Activated naive CD8-positive, alpha-beta T cell treated with anti-CD3 and anti-CD28 coated beads, Interleukin-2, amount 50 U/mL, for 24 hours (primary cell): ENCODE measurements around the gene PTPN14.
A peak's percentile ranks its signal among the peaks of the same experiment; 100 is the strongest.

Experiments
- ATAC-seq: fragments of 150-1000 bp; cut with Tn5 transposase; one replicate; pipeline ENCODE4 v1.10.0; 2021
- DNase-seq: peaks from one replicate; pipeline ENCODE4 v3.0.0; 2021
- H3K27ac Mint-ChIP-seq: one replicate; pipeline ENCODE4 v1.8.0; 2021; ENCODE audit warnings: mild to moderate bottlenecking, mixed read lengths
- H3K27me3 Mint-ChIP-seq: one replicate; pipeline ENCODE4 v1.8.0; 2021; ENCODE audit warnings: mixed read lengths
- H3K36me3 Mint-ChIP-seq: one replicate; pipeline ENCODE4 v1.8.0; 2021; ENCODE audit warnings: low read depth, mixed read lengths
- H3K4me1 Mint-ChIP-seq: one replicate; pipeline ENCODE4 v1.8.0; 2021; ENCODE audit warnings: mixed read lengths
- H3K4me3 Mint-ChIP-seq: one replicate; pipeline ENCODE4 v1.8.0; 2021; ENCODE audit warnings: mild to moderate bottlenecking, moderate library complexity, mixed read lengths
- H3K9me3 Mint-ChIP-seq: one replicate; pipeline ENCODE4 v1.8.0; 2021; ENCODE audit warnings: mixed read lengths

The PTPN14 gene

GRCh38 chr1:214321705-214322453 lies 229.5 kb downstream of the PTPN14 start:
- no peaks in the 10 kb centered on the region for H3K27me3 Mint-ChIP-seq
- H3K27ac Mint-ChIP-seq: no peak overlapping the region
- H3K36me3 Mint-ChIP-seq: peaks cover 13% of the 10 kb centered on the region
- DNase-seq (no peak), ATAC-seq (no peak)
- no peak overlapping the region for H3K4me3 Mint-ChIP-seq
- no peaks in the 10 kb centered on the region for H3K4me1 Mint-ChIP-seq
- no peaks in the 10 kb centered on the region for H3K9me3 Mint-ChIP-seq

DNA sequence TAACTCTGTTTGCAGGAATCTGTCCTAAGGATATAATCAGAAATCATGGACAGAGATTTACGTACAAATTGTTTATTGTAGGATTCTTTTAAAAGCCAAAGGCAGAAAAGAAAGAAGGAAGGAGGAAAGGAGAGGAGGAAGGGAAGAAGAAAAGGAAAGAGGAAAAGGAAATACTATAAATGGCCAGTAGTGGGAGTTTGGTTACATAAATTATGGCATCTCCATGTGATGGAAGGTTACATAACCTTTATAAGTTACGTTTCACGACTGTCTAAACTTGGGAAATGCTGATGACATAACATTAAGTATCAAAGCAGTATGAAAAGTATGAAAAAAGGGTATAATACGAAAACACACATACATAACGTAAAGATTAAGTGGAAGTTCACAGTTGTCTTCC lies 231.5 kb downstream of the PTPN14 start:
- Mint-ChIP-seq H3K9me3 (no peaks in the 10 kb centered on the region), H3K4me3 (no peak overlapping the region), H3K36me3 (peaks cover 17% of the 10 kb centered on the region), H3K4me1 (no peaks in the 10 kb centered on the region), H3K27me3 (no peaks in the 10 kb centered on the region), H3K27ac (no peak overlapping the region)
- ATAC-seq (no peak), DNase-seq (no peak)

DNA sequence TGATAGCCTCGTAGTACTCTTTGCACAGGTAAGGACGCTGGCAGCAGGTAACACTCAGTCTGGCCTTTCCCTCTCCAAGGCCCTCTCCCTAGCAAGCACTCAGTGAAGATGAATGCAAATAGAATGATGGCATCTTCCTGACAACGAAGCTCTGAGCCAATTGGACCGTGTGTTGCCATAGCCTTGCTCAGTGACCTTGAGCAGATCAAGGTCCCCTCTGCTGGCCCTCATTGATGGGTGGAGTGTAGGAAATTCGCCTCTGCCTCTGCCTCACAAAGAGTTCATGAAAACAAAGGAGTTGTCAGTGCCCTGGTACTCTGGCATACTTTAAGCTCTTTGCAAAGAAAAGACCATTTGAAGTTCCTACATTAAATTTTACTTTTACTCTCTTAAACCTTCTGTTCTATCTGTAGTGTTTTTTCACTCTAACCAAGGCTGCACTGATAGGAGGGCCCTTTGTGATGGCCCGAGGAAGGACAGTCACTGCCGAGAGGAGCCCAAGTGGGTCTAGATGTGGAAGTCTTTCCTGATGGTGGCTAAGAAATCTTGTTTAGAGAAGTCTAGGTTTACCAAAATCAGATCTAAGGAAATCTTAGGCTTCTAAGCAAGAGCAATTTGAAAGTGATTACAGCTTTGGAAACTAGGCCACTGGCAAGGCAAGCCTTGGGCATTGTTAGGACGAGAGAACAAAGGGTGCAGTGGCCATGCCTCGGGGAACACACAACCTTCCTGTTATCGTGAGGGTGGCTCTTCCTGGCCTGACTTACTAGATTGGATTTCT lies 232.3 kb downstream of the PTPN14 start:
- Mint-ChIP-seq H3K27ac (no peak overlapping the region), H3K27me3 (no peaks in the 10 kb centered on the region), H3K36me3 (peaks cover 17% of the 10 kb centered on the region), H3K9me3 (no peaks in the 10 kb centered on the region), H3K4me1 (no peaks in the 10 kb centered on the region), H3K4me3 (no peak overlapping the region)
- ATAC-seq (no peak), DNase-seq (no peak)

DNA sequence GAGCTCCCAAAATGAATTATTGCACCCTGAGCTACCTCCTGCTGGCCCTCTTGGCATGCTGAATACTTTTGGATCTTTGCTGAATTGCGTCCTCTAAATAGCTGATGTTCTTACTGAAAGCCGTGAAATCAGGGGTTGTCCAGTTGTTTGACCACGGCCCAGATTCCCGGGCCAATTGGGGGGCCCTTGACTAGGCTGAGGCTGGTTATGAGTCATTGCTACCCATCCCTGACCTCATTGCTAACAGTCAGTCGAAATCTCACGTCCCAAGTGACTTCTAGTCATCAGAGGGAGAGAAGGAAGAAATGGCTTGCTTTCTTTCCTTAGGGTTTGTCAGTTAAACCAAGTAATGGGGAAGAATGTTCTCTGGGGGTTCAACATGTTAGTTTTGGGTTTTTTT lies 233.0 kb downstream of the PTPN14 start:
- Mint-ChIP-seq H3K36me3 (peaks cover 17% of the 10 kb centered on the region), H3K9me3 (no peaks in the 10 kb centered on the region), H3K27ac (no peak overlapping the region), H3K27me3 (no peaks in the 10 kb centered on the region), H3K4me3 (no peak overlapping the region), H3K4me1 (no peaks in the 10 kb centered on the region)
- DNase-seq (no peak), ATAC-seq (no peak)

DNA sequence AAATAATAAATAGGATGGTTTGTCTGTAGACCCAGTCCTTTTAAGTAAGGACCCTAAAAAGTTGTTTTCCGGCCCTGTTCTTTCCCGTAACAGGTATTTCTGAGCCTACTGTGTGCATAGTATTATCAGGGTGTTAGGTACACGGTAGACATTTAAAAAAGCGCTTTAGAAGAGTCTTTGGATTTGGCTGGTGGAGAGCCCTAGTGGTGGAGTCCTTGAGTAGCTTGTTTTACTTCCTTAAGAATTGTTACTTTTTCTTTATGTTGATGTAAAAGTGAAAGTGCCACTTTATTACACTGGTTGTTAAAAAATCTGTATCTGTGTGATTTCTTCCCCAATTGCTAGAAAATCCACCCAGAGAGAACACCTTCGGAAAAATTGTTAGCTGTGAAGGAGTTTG lies 233.7 kb downstream of the PTPN14 start:
- H3K27me3 Mint-ChIP-seq: no peaks in the 10 kb centered on the region
- H3K4me1 Mint-ChIP-seq: no peaks in the 10 kb centered on the region
- DNase-seq: no peak
- H3K9me3 Mint-ChIP-seq: no peaks in the 10 kb centered on the region
- H3K27ac Mint-ChIP-seq: no peak overlapping the region
- no peak for ATAC-seq
- peaks cover 17% of the 10 kb centered on the region for H3K36me3 Mint-ChIP-seq
- no peak overlapping the region for H3K4me3 Mint-ChIP-seq

GRCh38 chr1:214317300-214317699 lies 234.1 kb downstream of the PTPN14 start:
- Mint-ChIP-seq H3K4me1 (no peaks in the 10 kb centered on the region), H3K27me3 (no peaks in the 10 kb centered on the region), H3K36me3 (peaks cover 17% of the 10 kb centered on the region), H3K4me3 (no peak overlapping the region), H3K27ac (no peak overlapping the region), H3K9me3 (no peaks in the 10 kb centered on the region)
- DNase-seq: no peak
- no peak for ATAC-seq

GRCh38 chr1:214316593-214316992 lies 234.8 kb downstream of the PTPN14 start:
- Mint-ChIP-seq H3K4me1 (no peaks in the 10 kb centered on the region), H3K36me3 (peaks cover 17% of the 10 kb centered on the region)
- no peak for ATAC-seq

GRCh38 chr1:214314178-214314843 lies 237.1 kb downstream of the PTPN14 start:
- Mint-ChIP-seq H3K4me1 (peaks cover 17% of the 10 kb centered on the region), H3K36me3 (peaks cover 10% of the 10 kb centered on the region), H3K27me3 (no peaks in the 10 kb centered on the region), H3K4me3 (no peak overlapping the region), H3K9me3 (no peaks in the 10 kb centered on the region), H3K27ac (no peak overlapping the region)
- ATAC-seq (no peak), DNase-seq (no peak)

More at GRCh38 chr1:214316593-214316992, 234.8 kb downstream of the PTPN14 start:
- no peak for DNase-seq
- no peaks in the 10 kb centered on the region for H3K27me3 Mint-ChIP-seq
- H3K9me3 Mint-ChIP-seq: no peaks in the 10 kb centered on the region
- no peak overlapping the region for H3K27ac Mint-ChIP-seq
- H3K4me3 Mint-ChIP-seq: no peak overlapping the region

- peaks cover 6% of the 10 kb centered on the region for H3K36me3 Mint-ChIP-seq
- no peak overlapping the region for H3K4me3 Mint-ChIP-seq
- no peak for ATAC-seq
- peaks cover 21% of the 10 kb centered on the region for H3K4me1 Mint-ChIP-seq
- H3K27ac Mint-ChIP-seq: no peak overlapping the region
- DNase-seq: no peak
- no peaks in the 10 kb centered on the region for H3K9me3 Mint-ChIP-seq
- H3K27me3 Mint-ChIP-seq: no peaks in the 10 kb centered on the region
Measured at GRCh38 chr1:214312530-214313051, 238.8 kb downstream of the PTPN14 start.

GRCh38 chr1:214310777-214311690 lies 240.4 kb downstream of the PTPN14 start:
- peak overlapping the region; percentile 29 for H3K27ac Mint-ChIP-seq
- peak overlapping the region; percentile 49 for H3K4me3 Mint-ChIP-seq
- peaks cover 6% of the 10 kb centered on the region for H3K36me3 Mint-ChIP-seq
- no peaks in the 10 kb centered on the region for H3K27me3 Mint-ChIP-seq
- H3K9me3 Mint-ChIP-seq: no peaks in the 10 kb centered on the region
- DNase-seq (no peak), ATAC-seq (no peak)
- peaks cover 21% of the 10 kb centered on the region for H3K4me1 Mint-ChIP-seq

GRCh38 chr1:214310010-214310409 lies 241.4 kb downstream of the PTPN14 start:
- Mint-ChIP-seq H3K27ac (no peak overlapping the region), H3K4me3 (no peak overlapping the region), H3K9me3 (no peaks in the 10 kb centered on the region), H3K4me1 (peaks cover 21% of the 10 kb centered on the region), H3K27me3 (no peaks in the 10 kb centered on the region), H3K36me3 (no peaks in the 10 kb centered on the region)
- no peak for ATAC-seq
- no peak for DNase-seq

GRCh38 chr1:214306269-214306668 lies 245.1 kb downstream of the PTPN14 start:
- Mint-ChIP-seq H3K36me3 (no peaks in the 10 kb centered on the region), H3K27ac (no peak overlapping the region), H3K4me3 (no peak overlapping the region), H3K9me3 (no peaks in the 10 kb centered on the region), H3K27me3 (no peaks in the 10 kb centered on the region), H3K4me1 (peaks cover 32% of the 10 kb centered on the region)
- ATAC-seq: no peak
- no peak for DNase-seq

- H3K4me3 Mint-ChIP-seq: no peak overlapping the region
Measured at GRCh38 chr1:214305164-214305751, 246.1 kb downstream of the PTPN14 start.

More at GRCh38 chr1:214305164-214305751, 246.1 kb downstream of the PTPN14 start:
- no peaks in the 10 kb centered on the region for H3K27me3 Mint-ChIP-seq
- no peak for ATAC-seq
- no peaks in the 10 kb centered on the region for H3K36me3 Mint-ChIP-seq
- no peak overlapping the region for H3K27ac Mint-ChIP-seq
- H3K9me3 Mint-ChIP-seq: no peaks in the 10 kb centered on the region
- H3K4me1 Mint-ChIP-seq: peaks cover 26% of the 10 kb centered on the region
- no peak for DNase-seq
